ENCODE results near the gene MYO5A. TPM values are rescaled to one million over a fixed set of nuclear protein-coding genes. Genes with fewer than 3 reads are reported as not detected.

Gene MYO5A
- total RNA-seq, 1 donor from 2014 or later = 55.0 TPM

GRCh38 chr15:52378746-52379394 is 149.8 kb downstream of the MYO5A start:
- H3K27ac ChIP-seq = no peak overlapping the region
- no peaks in the 10 kb centered on the region for H3K27me3 ChIP-seq
- DNase-seq (ENCODE audit: low spot score in 2 of 2) = no peak
- intact Hi-C loops (cut with DNase I) = no loop called here
- no peak for TF ChIP-seq CTCF (IDR thresholded peaks at IDR 0.05)
- no peaks in the 10 kb centered on the region for H3K9me3 ChIP-seq
- H3K4me3 ChIP-seq = no peak overlapping the region
- peaks cover 46 to 78% of the 10 kb centered on the region in 2 donors for H3K36me3 ChIP-seq
- H3K4me1 ChIP-seq = no peaks in the 10 kb centered on the region

DNA sequence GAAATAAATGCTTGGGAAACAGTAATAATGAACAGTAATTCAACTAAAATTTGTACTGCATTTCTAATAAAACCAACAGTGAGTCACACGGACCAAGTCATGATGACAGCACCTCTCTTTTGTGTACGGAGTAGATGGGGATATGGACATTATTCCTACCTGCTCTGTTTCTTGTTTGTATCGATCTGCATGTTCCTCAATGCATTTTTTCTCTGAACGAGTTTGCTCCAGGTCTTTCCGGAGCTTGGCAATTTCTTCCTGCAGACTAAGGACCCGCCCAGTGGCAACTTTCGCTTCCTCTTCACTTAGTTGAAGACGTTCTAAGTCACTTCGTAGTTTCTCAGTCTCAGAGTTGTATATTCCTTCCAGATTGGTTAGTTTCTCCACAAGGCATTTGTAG is 158.7 kb downstream of the MYO5A start:
- H3K4me3 ChIP-seq = no peak overlapping the region
- TF ChIP-seq CTCF (IDR thresholded peaks at IDR 0.05) = no peak
- H3K36me3 ChIP-seq = peaks cover 31 to 64% of the 10 kb centered on the region in 2 donors
- no peaks in the 10 kb centered on the region for H3K4me1 ChIP-seq
- intact Hi-C loops (cut with DNase I) = no loop called here
- H3K27me3 ChIP-seq = no peaks in the 10 kb centered on the region
- H3K9me3 ChIP-seq = no peaks in the 10 kb centered on the region
- H3K27ac ChIP-seq = no peak overlapping the region
- DNase-seq (ENCODE audit: low spot score in 2 of 2) = no peak

GRCh38 chr15:52369455-52369854 is 159.2 kb downstream of the MYO5A start:
- H3K36me3 ChIP-seq = peaks cover 27 to 64% of the 10 kb centered on the region in 2 donors
- H3K27me3 ChIP-seq = no peaks in the 10 kb centered on the region
- no peaks in the 10 kb centered on the region for H3K4me1 ChIP-seq
- no peak overlapping the region for H3K27ac ChIP-seq
- DNase-seq (ENCODE audit: low spot score in 2 of 2) = no peak
- intact Hi-C loops (cut with DNase I) = no loop called here
- no peak overlapping the region for H3K4me3 ChIP-seq
- TF ChIP-seq CTCF (IDR thresholded peaks at IDR 0.05) = no peak
- H3K9me3 ChIP-seq = no peaks in the 10 kb centered on the region

DNA sequence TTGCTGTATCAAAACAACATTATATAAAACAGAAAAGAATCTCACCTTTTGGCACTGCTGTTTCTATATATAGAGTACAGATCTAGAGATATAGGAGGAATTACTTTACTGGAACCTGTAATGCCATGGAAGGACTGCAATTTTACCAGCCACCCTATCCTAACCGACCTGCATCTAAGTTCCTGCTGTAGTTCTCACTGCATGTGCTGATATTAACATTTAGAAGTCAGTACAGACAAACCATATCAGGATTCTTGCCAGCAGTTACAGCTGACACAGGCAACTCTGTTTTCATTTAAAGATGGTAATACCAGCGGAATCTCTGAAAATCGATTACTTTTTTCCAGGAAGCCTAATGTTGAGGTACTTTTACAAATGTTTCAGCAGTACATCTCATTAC is 159.7 kb downstream of the MYO5A start:
- peaks cover 28 to 64% of the 10 kb centered on the region in 2 donors for H3K36me3 ChIP-seq
- no peak for DNase-seq (ENCODE audit: low spot score in 2 of 2)
- no peak for TF ChIP-seq CTCF (IDR thresholded peaks at IDR 0.05)
- intact Hi-C loops (cut with DNase I) = no loop called here
- H3K4me1 ChIP-seq = no peaks in the 10 kb centered on the region
- no peak overlapping the region for H3K4me3 ChIP-seq
- H3K27me3 ChIP-seq = no peaks in the 10 kb centered on the region
- no peak overlapping the region for H3K27ac ChIP-seq
- no peaks in the 10 kb centered on the region for H3K9me3 ChIP-seq

DNA sequence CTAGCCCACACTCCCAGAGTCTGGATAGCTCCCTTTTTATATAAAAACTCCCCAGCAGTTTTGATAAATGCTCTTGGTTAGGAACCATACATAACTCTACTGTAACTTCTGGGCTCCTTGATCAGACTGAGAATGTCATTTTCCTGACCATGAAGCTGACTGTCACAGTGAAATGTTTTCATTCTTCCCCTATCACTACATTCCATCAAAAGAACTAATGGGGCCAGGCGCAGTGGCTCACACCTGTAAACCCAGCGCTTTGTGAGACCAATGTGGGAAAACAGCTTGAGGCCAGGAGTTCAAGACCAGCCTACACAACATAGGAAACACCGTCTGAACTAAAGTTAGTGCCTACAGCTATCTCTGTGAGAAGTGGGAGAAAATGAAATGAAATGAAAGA is 160.3 kb downstream of the MYO5A start:
- H3K4me3 ChIP-seq = no peak overlapping the region
- peaks cover 30 to 67% of the 10 kb centered on the region in 2 donors for H3K36me3 ChIP-seq
- no peak overlapping the region for H3K27ac ChIP-seq
- no peak for DNase-seq (ENCODE audit: low spot score in 2 of 2)
- H3K9me3 ChIP-seq = no peaks in the 10 kb centered on the region
- intact Hi-C loops (cut with DNase I) = no loop called here
- no peaks in the 10 kb centered on the region for H3K4me1 ChIP-seq
- no peak for TF ChIP-seq CTCF (IDR thresholded peaks at IDR 0.05)
- no peaks in the 10 kb centered on the region for H3K27me3 ChIP-seq

GRCh38 chr15:52362497-52362896 is 166.2 kb downstream of the MYO5A start:
- Histone ChIP-seq H3K27ac (no peak overlapping the region), H3K4me3 (no peak overlapping the region), H3K27me3 (no peaks in the 10 kb centered on the region), H3K4me1 (no peaks in the 10 kb centered on the region), H3K36me3 (peaks cover 22 to 48% of the 10 kb centered on the region in 2 donors), H3K9me3 (no peaks in the 10 kb centered on the region)
- intact Hi-C loops (cut with DNase I) = no loop called here
- no peak for TF ChIP-seq CTCF (IDR thresholded peaks at IDR 0.05)
- no peak for DNase-seq (ENCODE audit: low spot score in 2 of 2)

Data from ascending aorta (tissue), 2 donors.